GM19023 (cell line): ENCODE measurements around the gene PARVA.

Source experiments
- ATAC-seq: cut with Tn5 transposase; IDR thresholded peaks from one replicate; pipeline ENCODE4 v1.9.1; 2021; ENCODE audit warnings: mild to moderate bottlenecking, moderate library complexity; ENCODE audit not compliant: unreplicated experiment

PARVA gene

DNA sequence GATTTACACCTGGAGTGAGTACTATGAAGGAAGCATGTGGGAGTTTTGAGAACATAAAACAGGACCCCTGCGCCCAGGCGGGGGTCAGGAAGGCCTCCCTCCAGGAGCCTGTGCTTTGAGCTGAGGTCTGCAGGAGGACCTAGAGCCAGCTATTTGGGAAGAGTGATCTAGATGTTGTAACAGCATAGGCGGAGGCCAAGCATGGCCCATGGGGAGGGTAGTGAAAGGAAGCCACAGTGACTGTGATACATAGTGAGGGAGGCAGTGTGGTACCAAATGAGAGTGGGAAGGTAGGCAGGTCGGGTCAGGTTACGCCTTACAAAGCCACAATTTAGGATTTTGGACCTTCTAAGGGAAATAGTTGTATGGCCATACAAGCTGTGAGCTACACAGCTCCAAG lies 147.5 kb downstream of the PARVA start:
- ATAC-seq = no peak

DNA sequence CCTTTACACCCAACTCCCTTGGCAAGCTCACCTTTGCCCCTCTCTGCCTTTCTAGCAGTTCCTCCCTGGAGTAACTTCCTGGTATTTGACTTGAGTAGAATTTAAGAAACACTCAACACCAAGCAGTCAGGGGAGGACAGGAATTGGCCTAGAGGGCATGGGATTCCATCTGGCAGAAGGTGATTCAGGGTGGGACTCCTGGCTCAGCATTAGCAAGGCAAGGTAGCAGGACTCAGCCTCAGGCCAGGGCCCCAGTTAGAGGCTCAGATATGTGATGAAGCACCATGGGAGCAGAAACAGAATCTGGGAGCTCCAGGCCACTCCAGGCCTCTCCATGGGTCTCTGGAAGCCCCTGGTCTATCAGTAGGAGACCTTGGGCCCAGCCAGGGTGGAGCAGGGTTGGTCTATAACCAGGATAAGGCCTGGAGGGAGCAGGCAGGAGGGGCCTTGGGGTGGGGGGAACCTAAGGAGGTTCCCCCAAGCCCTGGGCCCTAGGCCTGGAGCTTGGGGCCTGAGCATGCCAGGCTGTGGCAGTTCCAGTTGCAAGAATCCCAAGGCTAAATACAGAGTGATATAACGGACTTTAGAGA lies 148.2 kb downstream of the PARVA start:
- ATAC-seq = no peak

DNA sequence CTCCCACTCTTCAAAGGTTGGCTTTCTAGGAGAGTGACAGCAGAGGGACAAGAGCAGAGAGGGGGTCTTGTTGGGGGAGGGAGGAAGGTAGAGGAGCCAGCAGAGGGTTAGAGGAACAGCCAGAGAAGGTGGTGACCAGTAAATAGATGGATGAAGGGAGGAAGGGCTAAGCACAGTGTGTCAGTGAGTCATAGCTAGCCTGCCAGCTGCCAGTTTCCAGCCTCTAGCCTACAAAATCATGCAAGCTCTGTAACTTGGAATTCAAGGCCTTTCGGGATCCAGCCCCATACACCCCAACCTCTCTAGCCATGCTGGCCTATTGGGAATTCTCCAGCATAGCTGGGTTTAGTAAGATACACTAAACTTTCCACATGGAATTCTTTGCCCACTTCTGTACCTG lies 149.4 kb downstream of the PARVA start:
- no peak for ATAC-seq

DNA sequence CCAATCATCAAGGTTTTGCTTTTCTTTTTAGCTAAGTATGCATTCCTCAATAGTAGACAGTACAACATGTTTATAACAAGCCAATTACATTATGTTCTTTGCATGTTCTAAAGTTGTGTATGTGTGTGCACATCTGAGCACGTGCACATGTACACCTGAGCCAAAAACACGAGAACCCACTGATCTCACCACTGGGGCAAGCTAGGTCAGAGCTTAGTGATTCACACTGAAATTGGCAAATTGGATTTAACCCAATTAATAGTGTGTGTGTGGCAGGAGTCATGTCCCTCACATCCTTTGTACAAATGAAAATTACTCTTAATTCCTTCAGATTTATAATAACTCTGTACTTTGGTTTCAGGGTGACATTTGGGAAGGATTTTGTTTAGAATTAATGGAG lies 151.1 kb downstream of the PARVA start:
- ATAC-seq = no peak

DNA sequence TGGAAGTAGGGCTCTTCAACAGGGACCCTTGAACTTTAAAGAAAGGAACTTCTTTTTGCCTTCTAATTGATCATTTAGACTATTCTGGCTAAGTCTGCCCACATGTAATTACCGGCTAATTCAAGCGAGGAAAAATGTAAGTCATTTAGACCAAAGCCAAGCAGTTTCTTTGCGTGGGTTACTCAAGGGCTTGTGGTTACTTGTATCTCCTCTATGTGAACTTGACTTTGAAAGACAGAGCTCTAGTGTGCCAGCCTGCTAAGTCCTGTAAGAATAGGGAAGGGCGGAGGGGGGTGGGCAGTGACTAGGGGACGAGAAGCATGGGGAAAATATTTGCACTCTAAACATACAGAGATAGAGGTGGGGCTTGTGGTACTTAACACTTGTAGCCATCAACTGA lies 151.7 kb downstream of the PARVA start:
- no peak for ATAC-seq

DNA sequence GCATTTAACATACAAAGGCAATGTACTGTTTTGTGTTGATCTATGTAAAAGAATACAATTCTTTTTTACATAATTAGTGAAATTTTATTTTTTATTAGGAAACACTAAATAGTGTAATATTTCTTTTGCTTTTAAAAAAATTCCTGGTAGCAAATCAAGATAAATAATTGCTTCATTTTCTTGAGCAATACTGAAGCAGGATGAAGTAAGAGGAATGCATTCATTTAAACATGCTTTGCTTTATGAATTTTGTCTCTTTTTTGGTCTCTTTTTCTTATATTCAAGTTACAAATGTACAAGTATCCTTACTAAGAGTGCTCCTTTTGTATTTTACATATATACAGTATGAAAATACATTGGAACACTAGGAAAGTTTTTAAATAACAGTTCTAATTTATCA lies 152.4 kb downstream of the PARVA start:
- no peak for ATAC-seq

DNA sequence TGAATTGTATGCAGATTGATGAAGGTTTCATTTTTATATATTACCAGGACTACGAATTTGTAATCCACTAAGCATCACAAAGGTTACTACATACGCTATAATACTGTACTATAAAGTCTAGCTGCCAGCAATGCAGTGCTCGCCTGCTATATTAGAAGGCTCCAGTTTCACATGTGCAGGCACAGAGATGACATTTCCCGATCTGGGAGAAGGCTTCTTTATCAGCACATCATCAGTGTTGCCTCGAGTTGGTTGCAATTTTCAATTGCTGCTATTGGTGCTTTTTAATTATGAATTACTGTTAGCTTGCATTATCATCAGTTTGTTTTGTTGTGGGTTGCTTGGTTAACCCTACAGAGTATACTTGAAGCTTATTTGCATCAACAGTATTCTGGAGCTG lies 153.6 kb downstream of the PARVA start:
- no peak for ATAC-seq

DNA sequence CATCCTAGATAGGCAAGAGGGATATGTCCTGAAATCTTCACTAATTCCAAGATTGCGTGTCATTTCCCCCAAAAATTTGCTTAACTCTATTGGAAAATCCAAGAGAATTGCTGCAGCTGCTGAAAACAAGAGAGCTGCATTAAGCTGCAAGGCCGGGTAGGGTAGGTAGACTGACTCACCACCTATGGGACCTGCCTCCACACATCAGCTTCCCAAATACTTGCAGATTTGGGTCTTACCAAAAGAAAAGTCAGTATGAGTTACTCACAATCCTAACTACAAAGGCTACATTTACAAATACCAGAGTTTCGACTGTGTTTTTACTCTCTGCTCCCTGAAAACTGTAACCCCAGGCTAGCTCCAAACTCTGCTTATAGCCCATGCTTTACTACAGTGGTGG lies 154.3 kb downstream of the PARVA start:
- ATAC-seq = no peak

DNA sequence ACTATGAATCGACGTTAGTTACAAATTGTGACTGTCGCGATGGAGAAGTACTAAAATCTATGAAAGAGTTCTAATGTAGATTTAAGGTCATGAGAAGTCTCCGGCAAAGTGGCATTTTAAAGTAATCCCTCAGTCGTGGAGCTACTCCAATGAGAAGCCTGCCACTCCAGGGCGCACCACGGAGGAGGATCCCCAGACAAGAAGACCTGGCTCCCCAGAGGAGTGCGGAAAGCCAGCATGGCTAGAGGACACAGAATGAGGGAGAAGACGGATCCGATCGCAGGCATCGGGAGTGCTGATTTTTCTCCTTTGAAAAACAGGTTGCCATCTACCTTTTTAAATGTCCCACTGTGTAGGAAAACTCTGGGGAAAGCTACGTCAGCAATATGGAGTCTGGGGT lies 155.2 kb downstream of the PARVA start:
- ATAC-seq = no peak

DNA sequence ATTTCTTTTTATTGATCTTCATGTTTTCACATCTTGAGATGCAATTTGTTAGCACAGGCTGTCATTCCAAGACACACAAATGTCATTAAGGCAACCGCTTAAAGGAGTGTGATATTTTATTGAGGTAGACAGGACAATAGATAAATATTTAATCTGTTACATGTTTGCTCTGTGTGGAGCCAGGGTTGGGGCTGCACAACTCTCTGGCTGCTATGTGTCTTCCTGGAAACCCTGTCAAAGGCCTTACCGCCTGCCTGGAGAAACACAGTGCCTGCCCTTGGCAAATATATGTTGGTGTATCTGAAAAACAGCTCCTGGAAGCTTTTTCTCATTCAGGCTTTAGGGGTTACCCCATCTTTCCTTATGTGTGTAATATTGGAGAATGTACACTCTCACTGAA lies 157.2 kb downstream of the PARVA start:
- no peak for ATAC-seq

DNA sequence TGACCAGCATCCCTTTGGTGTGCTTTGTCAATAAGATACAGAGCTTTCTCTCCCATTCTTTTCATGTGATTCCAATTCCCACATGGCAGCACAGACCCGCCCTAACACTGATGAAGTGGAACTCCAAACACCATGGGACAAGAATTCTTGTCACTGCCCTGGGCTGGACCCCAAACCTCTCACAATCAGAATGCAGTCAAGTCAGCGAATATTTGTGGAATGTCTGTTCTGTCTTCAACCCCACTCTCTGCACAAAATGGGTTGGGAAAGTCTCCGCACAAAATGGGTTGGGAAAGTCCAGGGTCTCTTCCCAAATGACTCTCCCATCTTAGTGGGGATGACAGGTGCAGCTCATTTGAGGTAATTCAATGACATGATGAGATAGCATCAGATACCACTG lies 157.9 kb downstream of the PARVA start:
- no peak for ATAC-seq

DNA sequence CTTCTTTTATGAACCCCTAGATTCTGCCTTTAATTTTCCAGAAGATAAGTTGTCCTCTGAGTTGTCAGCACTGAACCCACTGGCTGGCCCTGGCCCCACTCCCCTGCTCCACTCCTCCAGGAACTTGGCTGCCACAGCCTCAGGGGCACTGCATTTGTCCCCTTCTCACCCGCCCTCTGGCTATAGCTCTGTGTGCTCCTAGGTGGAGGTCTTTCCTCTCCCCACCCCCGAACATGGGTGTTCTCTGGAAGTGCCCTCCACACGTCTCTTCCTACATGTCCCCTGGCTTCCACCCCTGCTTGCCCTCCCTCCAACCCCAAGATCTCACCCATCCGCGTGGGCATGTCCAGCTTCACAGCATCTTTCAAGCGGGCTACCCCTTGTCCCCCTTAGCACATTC lies 159.2 kb downstream of the PARVA start:
- no peak for ATAC-seq

DNA sequence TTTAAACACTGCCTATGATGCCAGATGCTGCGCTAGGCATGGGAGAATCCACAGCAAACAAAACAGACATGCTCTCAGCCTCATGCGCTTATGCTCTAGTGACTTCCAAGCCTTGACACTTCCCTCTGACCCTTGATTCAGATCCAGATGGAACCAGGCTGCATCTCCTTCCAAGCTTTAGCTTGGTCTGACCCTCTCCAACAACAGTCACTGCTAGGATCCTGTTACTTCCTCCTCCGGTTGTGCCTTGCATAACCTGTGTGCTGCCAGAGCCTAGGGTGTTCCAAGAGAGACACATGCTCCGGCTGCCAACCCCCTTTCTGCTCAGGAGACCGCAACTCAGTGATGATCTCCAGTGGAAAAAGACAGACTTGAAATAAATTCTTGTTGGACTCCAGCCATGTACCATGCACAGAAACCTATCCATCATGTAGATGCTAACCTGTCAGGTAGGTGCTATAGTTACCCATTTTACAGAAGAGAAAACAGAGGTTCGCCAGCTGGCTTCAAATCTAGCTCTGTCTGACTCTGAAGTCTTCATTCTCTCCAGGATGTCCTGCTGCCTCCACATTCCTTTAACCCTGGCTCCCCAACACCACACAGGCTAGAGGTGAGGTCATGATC lies 160.5 kb downstream of the PARVA start:
- ATAC-seq = no peak

DNA sequence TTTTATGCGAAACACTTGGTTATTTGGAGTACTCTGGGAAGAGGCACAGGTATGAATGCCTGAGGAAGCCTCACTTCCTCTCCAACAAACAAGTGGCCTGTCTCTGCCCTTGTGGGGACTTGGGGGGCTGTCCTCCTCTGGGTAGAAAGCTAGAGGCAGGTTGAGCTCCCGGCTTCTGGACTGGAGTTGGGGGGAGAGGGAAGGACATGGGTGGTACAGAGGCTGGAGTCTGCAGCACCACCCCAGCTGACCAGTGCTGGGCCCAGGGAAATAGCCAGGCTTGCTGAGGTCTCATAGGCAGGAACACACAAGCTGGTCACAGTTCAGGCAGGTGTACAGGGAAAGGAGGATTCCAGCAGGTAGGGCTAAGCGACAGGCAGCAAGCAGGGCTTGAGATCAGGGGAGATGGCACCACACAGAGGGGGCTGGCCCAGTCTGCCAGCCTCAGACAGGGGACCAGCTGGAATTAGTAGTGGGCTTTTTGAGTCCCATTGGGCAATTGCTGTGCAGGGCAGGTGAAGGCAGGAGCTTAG lies 161.6 kb downstream of the PARVA start:
- ATAC-seq = no peak

DNA sequence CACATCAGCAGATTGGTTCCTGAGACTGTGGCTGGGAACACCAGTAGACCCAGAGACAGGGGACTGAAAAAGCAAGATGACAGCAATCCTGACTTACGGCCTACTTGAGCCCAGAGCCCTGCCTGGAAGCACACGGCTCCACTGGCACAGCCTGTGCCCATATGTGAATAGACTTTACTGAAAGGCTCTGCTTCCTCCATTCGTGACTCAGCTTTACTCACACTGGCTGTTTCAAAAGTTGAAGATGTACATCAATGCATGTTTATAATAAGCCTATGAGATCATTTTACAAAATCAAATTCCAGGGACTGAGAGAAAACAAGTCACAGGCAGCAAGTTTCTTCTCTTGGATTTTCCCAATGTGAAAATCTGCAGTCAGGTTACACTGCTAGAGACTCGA lies 162.2 kb downstream of the PARVA start:
- no peak for ATAC-seq

DNA sequence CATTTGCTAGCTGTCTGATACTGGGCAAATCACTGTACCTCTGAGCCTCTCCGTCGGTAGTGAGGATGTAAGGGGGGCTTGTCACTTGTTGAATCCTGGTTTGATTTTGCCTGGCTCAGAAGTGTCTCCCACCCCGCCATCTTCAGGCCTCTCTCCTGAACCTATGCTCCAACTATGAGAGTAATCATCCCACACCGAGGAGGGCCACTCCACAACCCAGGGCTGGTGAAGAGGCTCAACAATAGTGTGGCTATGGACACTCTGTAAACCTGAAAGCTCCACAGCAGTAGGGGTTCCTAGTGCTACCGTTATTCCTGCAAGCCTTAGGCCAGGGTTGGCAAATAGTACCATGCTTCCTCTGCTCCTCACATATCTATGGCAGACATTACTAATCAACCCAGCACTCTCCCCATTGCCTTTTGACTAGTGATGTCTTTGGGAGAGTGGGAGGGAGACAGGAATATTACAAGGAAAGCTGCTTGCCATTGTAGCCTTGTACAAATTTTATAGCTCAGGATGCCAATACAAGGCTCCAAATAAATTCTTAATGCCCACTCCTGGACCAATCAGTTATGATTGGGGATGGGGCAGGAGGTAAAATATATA lies 162.8 kb downstream of the PARVA start:
- ATAC-seq = no peak

DNA sequence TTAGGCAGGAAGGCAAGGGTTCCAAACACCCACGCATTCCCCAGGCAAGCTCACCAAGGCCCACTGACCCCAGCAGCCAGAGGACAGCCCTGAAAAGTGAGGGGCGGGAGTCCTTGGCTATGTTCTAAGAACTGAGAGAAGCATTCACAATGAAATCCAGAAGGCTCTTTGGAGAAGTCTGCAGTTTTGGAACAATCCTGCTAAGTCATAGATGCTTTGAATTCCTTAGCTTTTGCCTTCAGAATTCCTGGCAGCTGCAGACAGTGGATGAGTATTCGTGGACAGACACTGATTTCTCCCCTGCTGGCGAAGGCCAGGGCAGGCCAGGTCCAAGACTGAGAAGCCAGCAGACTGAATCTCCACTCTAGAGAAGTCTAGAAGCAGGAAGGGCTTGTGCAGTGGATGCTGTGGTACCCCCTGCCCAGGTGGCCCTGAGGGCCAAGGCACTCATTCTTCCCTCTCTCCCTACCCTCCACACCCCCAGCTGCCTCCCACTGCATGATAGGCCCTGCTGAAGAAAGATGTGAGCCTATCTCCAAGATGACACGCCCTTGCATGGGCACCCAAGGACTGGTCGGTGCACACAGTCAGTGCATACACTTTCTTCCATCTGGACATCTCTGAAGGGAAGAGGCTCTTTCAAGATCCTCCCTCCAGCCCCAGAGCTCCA lies 163.7 kb downstream of the PARVA start:
- ATAC-seq = no peak

DNA sequence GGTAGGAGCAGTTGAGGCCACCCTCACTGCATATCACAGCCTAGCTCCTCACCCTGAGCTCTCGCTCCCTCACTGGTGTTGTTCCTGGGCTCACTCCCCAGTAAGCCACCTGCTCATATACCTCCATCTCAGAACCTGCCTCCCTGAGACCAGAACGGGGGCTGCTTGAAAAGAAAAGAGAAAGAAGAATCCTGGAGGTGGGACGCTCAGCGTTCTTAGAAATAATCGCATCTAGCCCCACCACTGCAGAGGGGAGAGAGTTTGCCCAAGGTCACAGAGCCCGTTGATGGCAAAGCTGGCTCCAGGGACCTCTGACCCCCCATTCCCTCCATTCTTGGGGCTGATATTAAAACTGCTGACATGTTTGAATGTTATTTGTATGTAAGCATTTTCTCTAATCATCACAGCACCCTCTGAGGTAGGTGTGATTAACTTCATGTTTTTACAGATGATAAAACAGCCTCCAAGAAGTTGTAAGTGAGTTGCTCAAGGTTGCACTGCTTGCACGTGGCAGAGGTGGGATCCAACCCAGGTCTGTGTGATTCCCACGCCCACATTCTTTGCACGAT lies 164.3 kb downstream of the PARVA start:
- ATAC-seq = no peak

DNA sequence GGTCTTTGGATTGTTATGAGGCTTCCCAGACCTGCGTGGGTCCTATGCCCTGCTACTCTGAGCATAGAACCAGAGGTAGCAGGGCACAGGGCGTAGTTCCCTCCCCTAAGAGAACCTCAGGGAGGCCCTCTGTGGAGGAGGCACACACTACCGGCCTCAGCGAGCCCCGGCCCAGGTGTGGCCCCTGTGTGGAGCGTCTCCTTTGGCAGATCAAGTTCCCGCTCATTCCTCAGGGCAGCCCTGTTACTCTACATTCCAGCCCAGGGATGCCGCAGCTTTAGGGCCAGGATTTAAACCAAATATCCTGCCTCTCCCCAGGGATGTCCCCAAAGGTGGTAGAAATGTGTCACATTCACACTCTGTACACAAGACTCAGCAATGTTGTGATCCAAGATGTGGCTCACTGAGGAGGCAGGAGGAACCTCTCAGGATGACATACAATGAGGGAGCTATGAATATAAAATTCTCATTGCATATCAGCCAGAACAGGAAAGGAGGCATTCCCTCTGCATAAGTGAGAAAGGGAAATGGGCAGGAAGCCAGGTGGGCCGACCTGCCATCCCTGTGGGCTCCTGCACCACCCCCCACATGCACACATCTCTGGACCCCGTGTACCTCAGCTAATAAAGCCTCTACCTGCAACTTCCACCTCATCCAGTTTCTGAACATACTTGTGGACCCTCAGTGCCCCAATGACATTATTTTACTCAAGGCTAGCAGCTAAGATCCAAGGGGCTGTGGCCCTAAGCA lies 165.0 kb downstream of the PARVA start:
- no peak for ATAC-seq

DNA sequence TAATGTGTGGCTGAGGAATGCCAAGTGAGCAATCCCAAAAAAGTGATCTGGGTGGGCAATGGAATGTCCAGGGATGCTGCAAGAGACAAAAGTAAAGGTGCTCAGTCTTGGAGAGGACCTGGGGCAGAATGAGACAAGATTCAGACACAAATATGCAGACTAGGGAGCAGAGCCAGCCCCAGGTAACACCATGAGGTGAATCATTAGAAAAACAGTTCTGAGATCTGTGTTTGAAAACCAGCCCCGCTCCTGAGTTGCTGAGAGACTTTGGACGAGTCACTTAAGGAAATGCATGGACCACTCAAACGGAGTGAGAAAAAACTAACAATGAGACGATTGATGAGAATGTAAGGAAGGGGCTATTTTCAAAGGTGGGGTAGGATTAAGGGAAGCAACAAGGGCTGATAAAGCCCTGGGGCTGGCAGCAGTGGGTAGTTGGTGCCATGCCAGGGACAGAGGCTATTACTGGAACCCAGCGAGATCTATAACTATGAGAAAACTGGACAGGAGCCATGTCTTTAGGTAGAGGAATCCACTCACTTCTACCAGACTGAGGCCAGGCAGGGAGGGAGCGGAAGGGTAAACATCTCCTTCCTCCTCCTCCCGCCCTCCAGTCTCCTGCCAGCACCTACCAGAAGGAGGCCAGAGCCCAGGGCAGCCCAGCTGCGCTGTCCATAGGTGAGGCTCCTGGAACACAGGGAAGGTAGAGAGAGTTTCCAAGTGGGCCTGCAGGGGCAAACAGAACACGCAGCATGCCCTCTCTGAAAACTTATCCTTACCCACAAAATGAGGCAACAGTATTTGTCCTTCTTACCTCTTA lies 166.4 kb downstream of the PARVA start:
- ATAC-seq = no peak
